ENCODE measurements around the gene MT1G. TPM values are rescaled to one million over a fixed set of nuclear protein-coding genes. Genes with fewer than 3 reads are reported as not detected.

Gene MT1G
- total RNA-seq, 1 donor from 2014 or later, result 2.8 TPM

GRCh38 chr16:56700631-56701030, 32.8 kb upstream of the MT1G start:
- no peak for TF ChIP-seq CTCF (conservative IDR thresholded peaks at IDR 0.05)
- no peaks in the 10 kb centered on the region for H3K9me3 Mint-ChIP-seq
- no peak for DNase-seq (ENCODE audit: extremely low spot score, unreplicated experiment)
- no peak overlapping the region for H3K4me3 Mint-ChIP-seq
- H3K36me3 Mint-ChIP-seq, result no peaks in the 10 kb centered on the region
- H3K27me3 Mint-ChIP-seq, result peaks cover 2% of the 10 kb centered on the region
- peaks cover 9% of the 10 kb centered on the region for H3K4me1 Mint-ChIP-seq (ENCODE audit: unreplicated experiment)
- H3K27ac Mint-ChIP-seq, result no peak overlapping the region

GRCh38 chr16:56700195-56700594, 32.3 kb upstream of the MT1G start:
- H3K9me3 Mint-ChIP-seq, result no peaks in the 10 kb centered on the region
- TF ChIP-seq CTCF (conservative IDR thresholded peaks at IDR 0.05), result no peak
- no peaks in the 10 kb centered on the region for H3K36me3 Mint-ChIP-seq
- H3K4me1 Mint-ChIP-seq (ENCODE audit: unreplicated experiment), result peaks cover 9% of the 10 kb centered on the region
- no peak overlapping the region for H3K4me3 Mint-ChIP-seq
- H3K27me3 Mint-ChIP-seq, result peaks cover 2% of the 10 kb centered on the region
- DNase-seq (ENCODE audit: extremely low spot score, unreplicated experiment), result no peak
- no peak overlapping the region for H3K27ac Mint-ChIP-seq

GRCh38 chr16:56697456-56698155, 29.7 kb upstream of the MT1G start:
- H3K4me1 Mint-ChIP-seq (ENCODE audit: unreplicated experiment), result peaks cover 9% of the 10 kb centered on the region
- H3K27me3 Mint-ChIP-seq, result no peaks in the 10 kb centered on the region
- H3K36me3 Mint-ChIP-seq, result no peaks in the 10 kb centered on the region
- no peak for DNase-seq (ENCODE audit: extremely low spot score, unreplicated experiment)
- H3K9me3 Mint-ChIP-seq, result no peaks in the 10 kb centered on the region
- no peak overlapping the region for H3K4me3 Mint-ChIP-seq
- no peak overlapping the region for H3K27ac Mint-ChIP-seq
- TF ChIP-seq CTCF (conservative IDR thresholded peaks at IDR 0.05), result no peak

- DNase-seq (ENCODE audit: extremely low spot score, unreplicated experiment), result no peak
- H3K9me3 Mint-ChIP-seq, result peaks cover 9% of the 10 kb centered on the region
- peaks cover 9% of the 10 kb centered on the region for H3K27me3 Mint-ChIP-seq
- peaks cover 5% of the 10 kb centered on the region for H3K4me1 Mint-ChIP-seq (ENCODE audit: unreplicated experiment)
- TF ChIP-seq CTCF (conservative IDR thresholded peaks at IDR 0.05), result no peak
- H3K36me3 Mint-ChIP-seq, result no peaks in the 10 kb centered on the region
- no peak overlapping the region for H3K27ac Mint-ChIP-seq
- H3K4me3 Mint-ChIP-seq, result no peak overlapping the region
These were observed 27.4 kb upstream of the MT1G start for GRCh38 chr16:56695246-56695645.

- H3K36me3 Mint-ChIP-seq, result peaks cover 5% of the 10 kb centered on the region
- H3K4me3 Mint-ChIP-seq, result peak overlapping the region; percentile 49
- no peak for TF ChIP-seq CTCF (conservative IDR thresholded peaks at IDR 0.05)
- H3K4me1 Mint-ChIP-seq (ENCODE audit: unreplicated experiment), result peaks cover 5% of the 10 kb centered on the region
- H3K27me3 Mint-ChIP-seq, result peaks cover 21% of the 10 kb centered on the region
- H3K9me3 Mint-ChIP-seq, result peaks cover 15% of the 10 kb centered on the region
- no peak for DNase-seq (ENCODE audit: extremely low spot score, unreplicated experiment)
- peak overlapping the region; percentile 96 for H3K27ac Mint-ChIP-seq
These were observed 24.0 kb upstream of the MT1G start for GRCh38 chr16:56691885-56692284.

Measured in type B pancreatic cell (in vitro differentiated cells).